ENCODE results near the gene CSGALNACT2.

The CSGALNACT2 gene

GRCh38 chr10:43114743-43115611 lies 23.3 kb upstream of the CSGALNACT2 start:
- H3K27me3 ChIP-seq (ENCODE audit: control insufficient read depth, insufficient read depth, low read length): peaks cover 2% of the 10 kb centered on the region
- H3K36me3 ChIP-seq (ENCODE audit: control insufficient read depth, insufficient read depth, low read length): no peaks in the 10 kb centered on the region
- H3K27ac ChIP-seq (ENCODE audit: low read depth, low read length): no peak overlapping the region
- no peak overlapping the region for H3K9ac ChIP-seq (ENCODE audit: low read length)
- no peak overlapping the region for H3K4me3 ChIP-seq (ENCODE audit: low read length)
- no peaks in the 10 kb centered on the region for H3K4me1 ChIP-seq (ENCODE audit: control insufficient read depth, insufficient read depth, low read length)

DNA sequence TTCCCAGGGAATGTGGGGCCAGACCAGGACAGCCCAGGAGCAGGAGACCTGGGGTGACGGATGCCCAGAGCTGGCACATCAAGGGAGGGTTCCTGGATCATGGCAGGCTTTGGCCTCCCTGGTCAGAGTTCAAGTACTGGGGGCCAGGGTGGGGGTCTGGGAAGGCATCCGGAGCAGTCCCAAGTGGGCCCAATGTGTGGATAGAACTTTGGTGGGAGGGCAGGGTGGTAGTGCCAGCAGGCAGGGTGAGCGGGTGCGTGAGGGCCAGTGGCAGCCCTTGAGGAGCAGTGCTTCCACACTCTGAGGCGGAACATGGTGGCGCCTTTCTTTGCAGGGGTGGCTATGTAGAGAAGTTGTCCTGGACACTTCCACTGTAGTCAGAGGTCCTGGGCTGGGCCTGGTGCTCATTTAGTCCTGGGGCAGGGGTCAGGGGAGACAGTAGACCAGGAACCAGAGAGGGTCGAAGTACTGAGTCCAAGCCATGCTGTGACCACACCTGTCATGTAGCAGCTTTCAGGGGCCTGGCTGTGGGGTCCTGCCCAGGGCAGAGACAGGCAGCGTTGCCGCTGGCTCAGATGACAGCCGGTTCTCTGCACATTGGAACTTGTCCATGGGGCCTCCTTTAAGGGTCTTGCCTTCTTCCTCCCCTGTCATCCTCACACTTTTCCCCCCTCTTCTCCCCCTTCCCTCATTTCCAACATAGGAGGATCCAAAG lies 22.2 kb upstream of the CSGALNACT2 start:
- Histone ChIP-seq H3K4me1 (ENCODE audit: control insufficient read depth, insufficient read depth, low read length) (no peaks in the 10 kb centered on the region), H3K27ac (ENCODE audit: low read depth, low read length) (no peak overlapping the region), H3K4me3 (ENCODE audit: low read length) (no peak overlapping the region), H3K36me3 (ENCODE audit: control insufficient read depth, insufficient read depth, low read length) (no peaks in the 10 kb centered on the region), H3K27me3 (ENCODE audit: control insufficient read depth, insufficient read depth, low read length) (peaks cover 2% of the 10 kb centered on the region), H3K9ac (ENCODE audit: low read length) (no peak overlapping the region)

GRCh38 chr10:43116596-43116995 lies 21.6 kb upstream of the CSGALNACT2 start:
- H3K9ac ChIP-seq (ENCODE audit: low read length): no peak overlapping the region
- peaks cover 2% of the 10 kb centered on the region for H3K27me3 ChIP-seq (ENCODE audit: control insufficient read depth, insufficient read depth, low read length)
- no peaks in the 10 kb centered on the region for H3K36me3 ChIP-seq (ENCODE audit: control insufficient read depth, insufficient read depth, low read length)
- no peak overlapping the region for H3K4me3 ChIP-seq (ENCODE audit: low read length)
- H3K4me1 ChIP-seq (ENCODE audit: control insufficient read depth, insufficient read depth, low read length): no peaks in the 10 kb centered on the region
- H3K27ac ChIP-seq (ENCODE audit: low read depth, low read length): no peak overlapping the region

- Histone ChIP-seq H3K36me3 (ENCODE audit: control insufficient read depth, insufficient read depth, low read length) (no peaks in the 10 kb centered on the region), H3K27ac (ENCODE audit: low read depth, low read length) (no peak overlapping the region), H3K27me3 (ENCODE audit: control insufficient read depth, insufficient read depth, low read length) (peaks cover 2% of the 10 kb centered on the region), H3K4me1 (ENCODE audit: control insufficient read depth, insufficient read depth, low read length) (no peaks in the 10 kb centered on the region), H3K4me3 (ENCODE audit: low read length) (no peak overlapping the region), H3K9ac (ENCODE audit: low read length) (no peak overlapping the region)
Observed at GRCh38 chr10:43117031-43117776, 21.0 kb upstream of the CSGALNACT2 start.

DNA sequence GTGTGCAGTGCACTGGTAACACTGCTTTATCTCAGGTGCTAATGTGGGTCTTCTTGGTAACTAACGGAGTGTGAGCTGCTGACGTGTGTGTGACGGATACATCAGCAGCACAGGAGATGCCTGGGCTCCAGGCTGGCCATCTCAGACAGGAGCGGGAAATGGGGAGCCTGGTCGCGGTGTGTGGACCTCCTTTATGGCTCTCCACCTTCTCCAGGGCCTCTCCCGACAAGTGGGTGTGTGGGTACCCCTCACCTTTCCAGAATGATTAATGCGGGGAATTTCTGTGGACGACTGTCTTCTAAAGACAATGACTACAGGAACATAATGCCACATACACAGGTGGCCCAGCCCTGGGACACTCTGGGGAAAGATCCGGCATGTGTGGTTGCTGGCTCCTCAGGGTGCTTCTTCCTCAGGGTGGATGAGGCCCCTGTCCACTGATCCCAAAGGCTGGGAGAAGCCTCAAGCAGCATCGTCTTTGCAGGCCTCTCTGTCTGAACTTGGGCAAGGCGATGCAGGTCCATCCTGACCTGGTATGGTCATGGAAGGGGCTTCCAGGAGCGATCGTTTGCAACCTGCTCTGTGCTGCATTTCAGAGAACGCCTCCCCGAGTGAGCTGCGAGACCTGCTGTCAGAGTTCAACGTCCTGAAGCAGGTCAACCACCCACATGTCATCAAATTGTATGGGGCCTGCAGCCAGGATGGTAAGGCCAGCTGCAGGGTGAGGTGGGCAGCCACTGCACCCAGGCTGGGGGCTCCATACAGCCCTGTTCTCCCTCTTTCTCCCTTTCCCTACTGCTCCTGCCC lies 20.3 kb upstream of the CSGALNACT2 start:
- no peak overlapping the region for H3K4me3 ChIP-seq (ENCODE audit: low read length)
- no peaks in the 10 kb centered on the region for H3K36me3 ChIP-seq (ENCODE audit: control insufficient read depth, insufficient read depth, low read length)
- H3K4me1 ChIP-seq (ENCODE audit: control insufficient read depth, insufficient read depth, low read length): no peaks in the 10 kb centered on the region
- H3K27ac ChIP-seq (ENCODE audit: low read depth, low read length): no peak overlapping the region
- H3K27me3 ChIP-seq (ENCODE audit: control insufficient read depth, insufficient read depth, low read length): peaks cover 2% of the 10 kb centered on the region
- H3K9ac ChIP-seq (ENCODE audit: low read length): no peak overlapping the region

DNA sequence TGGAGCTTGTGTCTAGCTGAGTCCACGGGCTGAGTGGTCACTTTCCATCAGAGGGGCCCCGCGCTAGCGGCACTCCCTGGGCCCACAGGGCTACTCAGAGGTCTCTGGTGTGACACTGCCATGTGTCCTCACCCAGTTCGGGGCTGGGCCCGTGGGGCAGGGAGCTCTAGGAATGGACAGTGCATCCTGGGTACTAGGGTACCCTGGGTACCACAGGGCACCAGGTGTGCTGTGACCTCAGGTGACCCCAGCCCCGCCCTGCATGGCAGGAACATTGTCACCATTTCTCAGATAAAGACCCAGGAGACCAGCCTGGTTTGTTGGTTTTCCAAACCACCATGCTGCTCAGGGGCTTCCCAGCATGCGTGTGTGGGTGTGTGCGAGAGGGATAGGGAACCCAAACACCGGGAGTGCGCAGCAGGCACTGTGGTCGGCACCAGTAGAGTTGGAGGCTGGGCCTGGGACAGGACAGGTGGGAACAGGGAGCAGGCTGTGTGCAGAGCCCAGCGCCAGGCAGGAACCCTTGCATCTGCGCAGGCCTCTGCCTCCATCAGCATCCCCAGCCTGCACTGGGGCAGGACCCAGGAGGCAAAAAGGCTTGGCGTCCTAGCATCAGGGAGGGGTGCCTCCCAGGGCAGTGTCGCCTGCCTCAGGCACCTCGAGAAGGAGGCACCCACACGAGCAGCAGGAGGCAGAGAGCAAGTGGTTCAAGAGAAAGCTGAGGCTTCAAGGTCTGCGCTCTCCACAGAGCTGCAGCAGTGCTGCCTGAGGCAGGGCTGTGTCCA lies 19.4 kb upstream of the CSGALNACT2 start:
- H3K27ac ChIP-seq (ENCODE audit: low read depth, low read length): no peak overlapping the region
- H3K36me3 ChIP-seq (ENCODE audit: control insufficient read depth, insufficient read depth, low read length): no peaks in the 10 kb centered on the region
- H3K9ac ChIP-seq (ENCODE audit: low read length): no peak overlapping the region

DNA sequence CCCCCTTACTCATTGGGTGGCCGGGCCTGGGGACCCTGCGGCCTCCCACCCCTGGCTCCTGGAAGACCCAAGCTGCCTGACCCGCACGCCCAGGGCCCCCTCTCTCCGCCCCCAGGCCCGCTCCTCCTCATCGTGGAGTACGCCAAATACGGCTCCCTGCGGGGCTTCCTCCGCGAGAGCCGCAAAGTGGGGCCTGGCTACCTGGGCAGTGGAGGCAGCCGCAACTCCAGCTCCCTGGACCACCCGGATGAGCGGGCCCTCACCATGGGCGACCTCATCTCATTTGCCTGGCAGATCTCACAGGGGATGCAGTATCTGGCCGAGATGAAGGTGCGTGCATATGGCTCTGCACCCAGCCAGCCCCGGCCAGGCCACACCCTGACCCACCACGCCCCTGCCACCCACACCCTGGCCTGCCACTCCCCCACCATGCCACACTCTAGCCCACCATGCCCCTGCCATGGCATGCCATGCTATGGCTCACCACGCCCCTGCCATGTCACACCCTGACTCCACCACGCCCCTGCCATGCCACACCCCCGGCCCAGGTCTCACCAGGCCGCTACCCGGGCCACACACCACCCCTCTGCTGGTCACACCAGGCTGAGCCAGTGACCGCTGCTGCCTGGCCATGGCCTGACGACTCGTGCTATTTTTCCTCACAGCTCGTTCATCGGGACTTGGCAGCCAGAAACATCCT lies 18.7 kb upstream of the CSGALNACT2 start:
- Histone ChIP-seq H3K4me1 (ENCODE audit: control insufficient read depth, insufficient read depth, low read length) (no peaks in the 10 kb centered on the region), H3K9ac (ENCODE audit: low read length) (no peak overlapping the region), H3K27ac (ENCODE audit: low read depth, low read length) (no peak overlapping the region), H3K4me3 (ENCODE audit: low read length) (no peak overlapping the region), H3K36me3 (ENCODE audit: control insufficient read depth, insufficient read depth, low read length) (no peaks in the 10 kb centered on the region), H3K27me3 (ENCODE audit: control insufficient read depth, insufficient read depth, low read length) (peaks cover 2% of the 10 kb centered on the region)

More for the DNA sequence above, 19.4 kb upstream of the CSGALNACT2 start:
- Histone ChIP-seq H3K27me3 (ENCODE audit: control insufficient read depth, insufficient read depth, low read length) (peaks cover 2% of the 10 kb centered on the region), H3K4me3 (ENCODE audit: low read length) (no peak overlapping the region), H3K4me1 (ENCODE audit: control insufficient read depth, insufficient read depth, low read length) (no peaks in the 10 kb centered on the region)

DNA sequence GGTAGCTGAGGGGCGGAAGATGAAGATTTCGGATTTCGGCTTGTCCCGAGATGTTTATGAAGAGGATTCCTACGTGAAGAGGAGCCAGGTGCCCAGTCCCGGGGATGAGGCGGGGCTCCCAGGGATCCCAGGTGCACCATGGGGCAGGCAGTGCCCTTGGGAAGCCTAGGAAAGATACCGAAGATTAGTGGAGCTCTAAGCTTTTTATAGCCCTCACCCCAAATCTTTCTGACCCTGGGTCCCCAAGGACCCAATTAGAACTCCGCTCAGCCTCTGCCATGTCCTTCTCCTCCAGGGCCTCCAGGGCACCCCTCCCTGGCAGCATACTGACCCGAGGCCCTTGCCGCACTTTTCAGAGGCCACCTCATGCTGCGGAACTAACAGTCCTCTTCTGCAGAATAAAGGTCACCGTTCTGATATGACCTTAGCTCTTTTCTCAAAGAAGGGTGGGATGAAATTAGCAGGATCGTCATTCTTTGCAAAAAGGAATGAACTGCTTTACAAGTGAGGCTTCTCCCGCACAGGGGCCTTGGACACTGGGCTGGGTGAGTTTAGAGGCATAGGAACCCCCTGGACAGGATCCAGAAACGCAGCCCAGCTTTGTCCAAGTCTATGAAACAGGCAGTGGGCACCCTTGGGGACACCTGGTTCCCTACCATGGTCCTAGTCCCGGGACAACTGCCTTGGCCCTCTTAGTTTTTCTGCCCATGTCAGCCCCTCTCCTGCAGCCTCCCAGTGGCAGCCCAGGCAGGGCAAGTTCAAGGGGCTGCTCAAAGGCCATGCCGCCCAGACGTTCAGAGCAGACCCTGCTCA lies 17.9 kb upstream of the CSGALNACT2 start:
- Histone ChIP-seq H3K27me3 (ENCODE audit: control insufficient read depth, insufficient read depth, low read length) (peaks cover 2% of the 10 kb centered on the region), H3K4me1 (ENCODE audit: control insufficient read depth, insufficient read depth, low read length) (no peaks in the 10 kb centered on the region), H3K4me3 (ENCODE audit: low read length) (no peak overlapping the region), H3K36me3 (ENCODE audit: control insufficient read depth, insufficient read depth, low read length) (no peaks in the 10 kb centered on the region), H3K9ac (ENCODE audit: low read length) (no peak overlapping the region), H3K27ac (ENCODE audit: low read depth, low read length) (no peak overlapping the region)

DNA sequence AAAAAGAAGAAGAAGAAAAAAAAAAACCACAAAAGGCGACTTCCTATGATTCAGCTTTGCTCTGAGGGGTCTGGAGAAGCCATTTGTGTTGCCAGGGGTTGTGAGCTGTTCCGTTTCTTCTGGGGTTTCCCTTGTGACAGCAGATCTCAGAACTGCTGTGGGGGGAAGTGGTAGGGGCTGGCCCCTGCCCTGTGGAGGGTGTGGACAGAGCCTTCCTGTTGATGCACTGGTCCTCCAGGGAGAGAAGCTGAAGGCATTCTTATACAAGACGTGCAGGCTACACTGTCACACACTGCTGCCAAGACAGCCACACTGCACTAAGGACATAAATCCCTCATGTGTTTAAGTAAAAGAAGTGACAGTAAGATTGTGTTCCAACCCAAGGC lies 17.3 kb upstream of the CSGALNACT2 start:
- H3K9ac ChIP-seq (ENCODE audit: low read length): no peak overlapping the region
- no peaks in the 10 kb centered on the region for H3K36me3 ChIP-seq (ENCODE audit: control insufficient read depth, insufficient read depth, low read length)
- no peak overlapping the region for H3K4me3 ChIP-seq (ENCODE audit: low read length)
- H3K27ac ChIP-seq (ENCODE audit: low read depth, low read length): no peak overlapping the region
- peaks cover 2% of the 10 kb centered on the region for H3K27me3 ChIP-seq (ENCODE audit: control insufficient read depth, insufficient read depth, low read length)
- no peaks in the 10 kb centered on the region for H3K4me1 ChIP-seq (ENCODE audit: control insufficient read depth, insufficient read depth, low read length)

- H3K9ac ChIP-seq (ENCODE audit: low read length): no peak overlapping the region
- H3K27ac ChIP-seq (ENCODE audit: low read depth, low read length): no peak overlapping the region
- no peak overlapping the region for H3K4me3 ChIP-seq (ENCODE audit: low read length)
- no peaks in the 10 kb centered on the region for H3K4me1 ChIP-seq (ENCODE audit: control insufficient read depth, insufficient read depth, low read length)
- peaks cover 2% of the 10 kb centered on the region for H3K27me3 ChIP-seq (ENCODE audit: control insufficient read depth, insufficient read depth, low read length)
- H3K36me3 ChIP-seq (ENCODE audit: control insufficient read depth, insufficient read depth, low read length): no peaks in the 10 kb centered on the region
Observed at GRCh38 chr10:43121444-43121843, 16.8 kb upstream of the CSGALNACT2 start.
